HG02759 (cell line): ENCODE results near the gene FAM184A.
"Not testable (repeated sequence)": the region's sequence is repeated elsewhere in the genome, so short reads cannot be mapped to it uniquely, and the experiment has no call there.

ENCODE experiments used
- ATAC-seq: cut with Tn5 transposase; IDR thresholded peaks from one replicate; pipeline ENCODE4 v1.9.1; 2021; ENCODE audit warnings: mild to moderate bottlenecking, moderate library complexity; ENCODE audit not compliant: unreplicated experiment

The FAM184A gene

GRCh38 chr6:119078376-119079282 is at the start of gene FAM184A:
TSS of gene FAM184A (minus strand) at chr6:119078664. CDS start at chr6:119078299, 365 bp downstream.
- peak; percentile 70 for ATAC-seq

- ATAC-seq = no peak
These were observed 49.2 kb upstream of the FAM184A start for GRCh38 chr6:119127627-119128026.

- ATAC-seq = no peak
These were observed 48.4 kb upstream of the FAM184A start for GRCh38 chr6:119126826-119127225.

- no peak for ATAC-seq
These were observed 47.7 kb upstream of the FAM184A start for GRCh38 chr6:119126140-119126539.

GRCh38 chr6:119125576-119125975 is 47.1 kb upstream of the FAM184A start:
- ATAC-seq = no peak

GRCh38 chr6:119124079-119124824 is 45.8 kb upstream of the FAM184A start:
- no peak for ATAC-seq

GRCh38 chr6:119122336-119122735 is 43.9 kb upstream of the FAM184A start:
- ATAC-seq = no peak

GRCh38 chr6:119121367-119121766 is 42.9 kb upstream of the FAM184A start:
- ATAC-seq = no peak

- no peak for ATAC-seq
These were observed 41.5 kb upstream of the FAM184A start for GRCh38 chr6:119119989-119120388.

- ATAC-seq = not testable (repeated sequence)
These were observed 40.6 kb upstream of the FAM184A start for GRCh38 chr6:119119062-119119461.

GRCh38 chr6:119116712-119117281 is 38.3 kb upstream of the FAM184A start:
- no peak for ATAC-seq

GRCh38 chr6:119113961-119114360 is 35.5 kb upstream of the FAM184A start:
- ATAC-seq = no peak

GRCh38 chr6:119112812-119113530 is 34.5 kb upstream of the FAM184A start:
- ATAC-seq = no peak

- ATAC-seq = peak; percentile 87
These were observed 32.4 kb upstream of the FAM184A start for GRCh38 chr6:119110601-119111548.

- no peak for ATAC-seq
These were observed 31.3 kb upstream of the FAM184A start for GRCh38 chr6:119109654-119110325.

- ATAC-seq = no peak
These were observed 29.6 kb upstream of the FAM184A start for GRCh38 chr6:119108076-119108475.

GRCh38 chr6:119105282-119105681 is 26.8 kb upstream of the FAM184A start:
- ATAC-seq = no peak

GRCh38 chr6:119102901-119103300 is 24.4 kb upstream of the FAM184A start:
- ATAC-seq = no peak

- ATAC-seq = no peak
These were observed 21.7 kb upstream of the FAM184A start for GRCh38 chr6:119100115-119100514.
